Left lung (tissue), 10 donors: ENCODE data around the gene CBLN4. TPM values are rescaled to one million over a fixed set of nuclear protein-coding genes. Genes with fewer than 3 reads are reported as not detected.

ENCODE experiments used
- ATAC-seq: fragments of 200-7000 bp; cut with Tn5 transposase; one replicate; pipeline ENCODE4 v1.9.1; 2020; ENCODE audit warnings: moderate library complexity
- DNase-seq, 4 donors: peaks; one replicate each; pipeline ENCODE4 v3.0.0-alpha.2; 2013 to 2020
- H3K27ac ChIP-seq, 2 donors: fragments of 200-600 bp; sonication (generic) in 1 of 2; one replicate each; pipeline versions ENCODE4 v1.5.0 to v1.8.0; 2020 to 2021
- H3K27me3 ChIP-seq, 2 donors: fragments of 200-600 bp; sonication (generic) in 1 of 2; one replicate each; pipeline versions ENCODE4 v1.5.0 to v1.8.0; 2020 to 2021
- H3K36me3 ChIP-seq, 2 donors: fragments of 200-600 bp; sonication (generic) in 1 of 2; one replicate each; pipeline versions ENCODE4 v1.5.0 to v1.8.0; 2020 to 2021
- H3K4me1 ChIP-seq, 2 donors: fragments of 200-600 bp; one replicate each; pipeline ENCODE4 v1.8.0; 2021
- H3K4me3 ChIP-seq, 2 donors: fragments of 200-600 bp; sonication (generic) in 1 of 2; one replicate each; pipeline versions ENCODE4 v1.5.0 to v1.8.0; 2020 to 2021; ENCODE audit warnings: mild to moderate bottlenecking in 1 of 2
- H3K9me3 ChIP-seq, 2 donors: fragments of 200-600 bp; sonication (generic) in 1 of 2; one replicate each; pipeline versions ENCODE4 v1.5.0 to v1.8.0; 2020 to 2021
- intact Hi-C, 2 donors: fragments of 100-400 bp; cut with DNase I; formaldehyde crosslinking; loops; one replicate each; pipeline versions ENCODE4 v1.11.2 to v1.14.2; 2022
- polyA plus RNA-seq, 6 donors: library from polyadenylated mRNA; unstranded; fragments of 120-200 nt; gene quantifications; one replicate each; pipeline ENCODE4 v1.2.1, GENCODE V29; 2013; ENCODE audit not compliant: insufficient read length in 6 of 6
- total RNA-seq, 2 donors: library from RNA; stranded (reverse); fragmentation: NEBNext Ultra II Directional; extraction: Animal tissue kit (Norgen Biotek cat#: 25700); gene quantifications; one replicate each; pipeline ENCODE4 v1.2.1, GENCODE V29; 2021
- TF ChIP-seq, protein P1 (sequence below), 2 donors: fragments of 200-600 bp; sonication (generic) in 1 of 2; IDR thresholded peaks; one replicate each; pipeline versions ENCODE4 v1.5.0 to v1.8.0; 2021; ENCODE audit warnings: antibody characterized with exemption in 2 of 2
- donor health status: DM: no; HTN: yes; CAD: no.
- donor health status: DM: no; HTN: no; CAD: no.

Gene CBLN4
- total and polyA plus RNA-seq, 8 donors = 0.06 to 4.7 (median 0.27) TPM

GRCh38 chr20:55977690-55978459 is 27.4 kb downstream of the CBLN4 start:
- H3K9me3 ChIP-seq = no peaks in the 10 kb centered on the region
- no peak overlapping the region for H3K27ac ChIP-seq
- no peak overlapping the region for H3K4me3 ChIP-seq
- ATAC-seq = peak; percentile 92
- TF ChIP-seq, protein P1, sequence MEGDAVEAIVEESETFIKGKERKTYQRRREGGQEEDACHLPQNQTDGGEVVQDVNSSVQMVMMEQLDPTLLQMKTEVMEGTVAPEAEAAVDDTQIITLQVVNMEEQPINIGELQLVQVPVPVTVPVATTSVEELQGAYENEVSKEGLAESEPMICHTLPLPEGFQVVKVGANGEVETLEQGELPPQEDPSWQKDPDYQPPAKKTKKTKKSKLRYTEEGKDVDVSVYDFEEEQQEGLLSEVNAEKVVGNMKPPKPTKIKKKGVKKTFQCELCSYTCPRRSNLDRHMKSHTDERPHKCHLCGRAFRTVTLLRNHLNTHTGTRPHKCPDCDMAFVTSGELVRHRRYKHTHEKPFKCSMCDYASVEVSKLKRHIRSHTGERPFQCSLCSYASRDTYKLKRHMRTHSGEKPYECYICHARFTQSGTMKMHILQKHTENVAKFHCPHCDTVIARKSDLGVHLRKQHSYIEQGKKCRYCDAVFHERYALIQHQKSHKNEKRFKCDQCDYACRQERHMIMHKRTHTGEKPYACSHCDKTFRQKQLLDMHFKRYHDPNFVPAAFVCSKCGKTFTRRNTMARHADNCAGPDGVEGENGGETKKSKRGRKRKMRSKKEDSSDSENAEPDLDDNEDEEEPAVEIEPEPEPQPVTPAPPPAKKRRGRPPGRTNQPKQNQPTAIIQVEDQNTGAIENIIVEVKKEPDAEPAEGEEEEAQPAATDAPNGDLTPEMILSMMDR (IDR thresholded peaks at IDR 0.05) = no peak
- no peaks in the 10 kb centered on the region for H3K27me3 ChIP-seq
- H3K36me3 ChIP-seq = no peaks in the 10 kb centered on the region
- H3K4me1 ChIP-seq = peaks cover 0 to 7% of the 10 kb centered on the region in 2 donors
- peak in 3 of 4 donors; percentile 74 to 88 (median 82) for DNase-seq
- intact Hi-C loops = no loop called here

DNA sequence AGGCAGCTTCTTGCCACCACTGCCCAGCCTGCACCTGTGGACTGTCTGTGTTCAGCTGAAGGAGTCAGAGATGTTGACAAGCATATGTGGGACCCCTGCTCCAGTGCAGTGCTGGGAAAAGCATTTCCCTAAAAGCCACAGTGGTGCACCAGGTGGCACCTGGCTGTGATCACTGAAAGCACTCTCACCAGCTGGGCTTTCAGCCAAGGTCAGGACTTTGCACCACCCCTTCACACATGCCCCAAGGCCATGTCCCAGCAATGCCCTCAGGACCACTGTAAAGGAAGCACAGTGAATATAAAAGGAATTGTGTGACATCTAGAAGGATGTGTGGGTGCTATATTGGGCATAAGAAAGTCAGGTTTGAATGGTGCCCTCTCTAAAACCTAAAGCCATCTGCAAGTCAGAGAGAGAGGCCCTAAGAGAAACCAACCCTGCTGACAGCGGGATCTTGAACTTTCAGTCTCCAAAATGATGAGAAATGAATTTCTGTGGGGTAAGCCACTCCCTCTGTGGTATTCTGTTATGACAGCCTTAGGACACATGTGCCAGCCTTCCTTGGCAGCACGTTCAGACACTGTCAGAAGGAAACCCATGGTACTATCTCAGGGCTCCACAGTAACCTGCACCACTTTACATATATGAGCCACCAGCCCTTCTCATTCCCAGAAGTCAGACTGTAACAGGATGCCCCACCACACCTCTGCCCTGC is 30.7 kb downstream of the CBLN4 start:
- Histone ChIP-seq H3K4me1 (peaks cover 0 to 7% of the 10 kb centered on the region in 2 donors), H3K27me3 (no peaks in the 10 kb centered on the region), H3K4me3 (no peak overlapping the region), H3K27ac (no peak overlapping the region), H3K36me3 (no peaks in the 10 kb centered on the region), H3K9me3 (no peaks in the 10 kb centered on the region)
- TF ChIP-seq, protein P1 (IDR thresholded peaks at IDR 0.05) = no peak
- peak in 1 of 4 donors; percentile 54 for DNase-seq
- intact Hi-C loops = no loop called here
- no peak for ATAC-seq

- H3K9me3 ChIP-seq = no peaks in the 10 kb centered on the region
- H3K27me3 ChIP-seq = no peaks in the 10 kb centered on the region
- no peaks in the 10 kb centered on the region for H3K36me3 ChIP-seq
- no peak overlapping the region for H3K4me3 ChIP-seq
- DNase-seq (peak in 2 of 4 donors; percentile 82 to 86), ATAC-seq (no peak)
- no peaks in the 10 kb centered on the region for H3K4me1 ChIP-seq
- TF ChIP-seq, protein P1 (IDR thresholded peaks at IDR 0.05) = peak in 1 of 2 donors; percentile 11
- intact Hi-C loops = no loop called here
- H3K27ac ChIP-seq = no peak overlapping the region
Observed at GRCh38 chr20:55964790-55965189, 40.5 kb downstream of the CBLN4 start.

- Histone ChIP-seq H3K4me1 (no peaks in the 10 kb centered on the region), H3K27ac (no peak overlapping the region), H3K27me3 (no peaks in the 10 kb centered on the region), H3K9me3 (no peaks in the 10 kb centered on the region), H3K36me3 (no peaks in the 10 kb centered on the region), H3K4me3 (no peak overlapping the region)
- intact Hi-C loops = no loop called here
- TF ChIP-seq, protein P1 (IDR thresholded peaks at IDR 0.05) = no peak
- peak; percentile 77 for ATAC-seq
- DNase-seq = peak in 3 of 4 donors; percentile 41 to 91 (median 83)
Observed at GRCh38 chr20:55961376-55962330, 43.7 kb downstream of the CBLN4 start.
